ENCODE results near the gene TULP1. TPM values are rescaled to one million over a fixed set of nuclear protein-coding genes. Genes with fewer than 3 reads are reported as not detected.

Gene TULP1
- total RNA-seq, 1 donor from 2014 or later: not detected

DNA sequence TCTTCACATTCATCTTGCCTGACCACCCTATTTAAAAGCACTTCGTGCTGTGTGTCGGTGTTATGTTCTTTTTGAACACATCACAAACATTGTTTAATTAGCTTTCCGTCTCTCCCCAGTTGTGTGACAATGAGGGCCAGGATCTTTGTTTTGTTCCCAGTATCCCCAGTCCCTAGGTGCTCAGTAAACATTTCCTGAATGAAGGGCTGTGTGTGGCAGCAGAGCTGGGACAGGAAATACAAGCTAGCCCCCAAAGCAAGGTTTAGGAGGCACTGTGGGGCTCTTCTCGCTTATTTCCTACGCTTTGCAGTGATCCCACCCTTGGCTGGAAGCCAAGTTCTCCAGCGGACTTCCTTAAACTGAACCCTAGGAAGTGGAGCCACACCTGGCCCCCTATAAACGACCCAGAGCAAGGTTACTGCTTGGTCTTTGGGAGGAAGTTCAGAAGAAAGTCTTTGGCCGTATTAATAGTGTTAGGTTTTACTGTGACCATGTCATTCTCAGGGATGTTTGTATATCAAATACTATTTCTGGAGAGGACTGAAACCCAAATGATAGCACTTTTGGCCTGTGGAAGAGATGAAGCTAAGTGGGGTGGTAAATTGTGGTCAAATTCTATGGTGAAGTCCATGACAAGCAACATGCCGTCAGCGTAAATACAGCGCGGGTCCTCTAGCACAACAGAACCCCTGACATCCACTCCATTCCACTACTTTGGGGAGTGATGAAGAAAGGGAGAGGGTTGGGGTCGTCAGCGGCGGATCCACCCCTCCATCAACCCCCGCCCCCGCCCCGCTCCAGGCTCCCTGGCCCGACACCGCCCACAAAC is 61.1 kb downstream of the TULP1 start:
- peak overlapping the region; percentile 83 for H3K4me3 Mint-ChIP-seq
- no peaks in the 10 kb centered on the region for H3K27me3 Mint-ChIP-seq (ENCODE audit: low read depth)
- H3K9me3 Mint-ChIP-seq: no peaks in the 10 kb centered on the region
- peaks cover 9% of the 10 kb centered on the region for H3K36me3 Mint-ChIP-seq (ENCODE audit: low read depth)
- TF ChIP-seq, protein P1, sequence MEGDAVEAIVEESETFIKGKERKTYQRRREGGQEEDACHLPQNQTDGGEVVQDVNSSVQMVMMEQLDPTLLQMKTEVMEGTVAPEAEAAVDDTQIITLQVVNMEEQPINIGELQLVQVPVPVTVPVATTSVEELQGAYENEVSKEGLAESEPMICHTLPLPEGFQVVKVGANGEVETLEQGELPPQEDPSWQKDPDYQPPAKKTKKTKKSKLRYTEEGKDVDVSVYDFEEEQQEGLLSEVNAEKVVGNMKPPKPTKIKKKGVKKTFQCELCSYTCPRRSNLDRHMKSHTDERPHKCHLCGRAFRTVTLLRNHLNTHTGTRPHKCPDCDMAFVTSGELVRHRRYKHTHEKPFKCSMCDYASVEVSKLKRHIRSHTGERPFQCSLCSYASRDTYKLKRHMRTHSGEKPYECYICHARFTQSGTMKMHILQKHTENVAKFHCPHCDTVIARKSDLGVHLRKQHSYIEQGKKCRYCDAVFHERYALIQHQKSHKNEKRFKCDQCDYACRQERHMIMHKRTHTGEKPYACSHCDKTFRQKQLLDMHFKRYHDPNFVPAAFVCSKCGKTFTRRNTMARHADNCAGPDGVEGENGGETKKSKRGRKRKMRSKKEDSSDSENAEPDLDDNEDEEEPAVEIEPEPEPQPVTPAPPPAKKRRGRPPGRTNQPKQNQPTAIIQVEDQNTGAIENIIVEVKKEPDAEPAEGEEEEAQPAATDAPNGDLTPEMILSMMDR (conservative IDR thresholded peaks at IDR 0.05): no peak
- H3K4me1 Mint-ChIP-seq: peaks cover 38% of the 10 kb centered on the region
- DNase-seq (ENCODE audit: low read depth, low spot score): no peak
- no peak overlapping the region for H3K27ac Mint-ChIP-seq (ENCODE audit: unreplicated experiment)

DNA sequence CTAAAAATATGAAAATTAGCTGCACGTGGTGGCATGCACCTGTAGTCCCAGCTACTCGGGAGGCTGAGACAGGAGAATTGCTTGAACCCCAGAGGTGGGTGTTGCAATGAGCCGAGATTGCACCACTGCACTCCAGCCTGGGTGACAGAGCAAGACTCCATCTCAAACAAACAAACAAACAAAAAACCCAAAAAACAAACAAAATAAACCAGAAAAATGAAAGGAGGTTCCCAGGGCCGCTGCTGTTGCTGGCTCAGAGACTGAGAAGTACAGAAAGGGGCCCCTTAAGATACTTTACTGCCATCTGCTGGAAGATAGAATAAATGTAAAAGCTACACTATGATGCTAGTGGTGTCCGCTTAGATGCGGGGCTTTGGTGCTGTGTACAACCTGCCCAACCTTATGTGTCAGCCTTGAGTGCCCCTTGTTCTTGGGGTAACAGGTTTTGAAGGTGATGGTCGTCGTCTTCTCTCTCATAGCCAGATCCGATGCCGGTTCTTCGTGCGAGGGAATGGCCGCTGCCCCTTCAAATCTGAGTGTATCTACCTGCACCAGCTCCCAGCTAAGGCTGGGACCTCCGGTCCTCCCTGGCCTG is 63.3 kb downstream of the TULP1 start:
- no peaks in the 10 kb centered on the region for H3K9me3 Mint-ChIP-seq

DNA sequence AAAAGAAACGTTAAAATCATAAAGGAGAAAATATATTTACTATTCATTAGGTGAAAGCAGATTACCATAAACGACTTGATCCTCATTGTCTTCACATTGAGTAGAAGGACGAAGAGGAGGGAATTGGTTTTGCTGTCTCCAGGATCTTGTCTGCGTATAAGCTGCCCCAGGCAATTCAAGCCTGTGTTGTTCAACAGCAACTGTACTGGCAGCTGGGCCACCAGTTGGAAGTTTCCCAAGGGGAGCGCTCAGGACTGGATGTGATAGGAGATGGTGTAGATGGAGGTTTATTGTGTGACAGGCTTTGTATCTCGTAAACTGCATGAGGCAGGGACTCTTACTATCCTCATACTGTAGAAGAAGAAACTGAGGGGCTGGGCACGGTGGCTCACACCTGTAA is 64.5 kb downstream of the TULP1 start:
- Mint-ChIP-seq H3K36me3 (ENCODE audit: low read depth) (no peaks in the 10 kb centered on the region), H3K27me3 (ENCODE audit: low read depth) (no peaks in the 10 kb centered on the region), H3K4me1 (peaks cover 15% of the 10 kb centered on the region), H3K4me3 (no peak overlapping the region), H3K9me3 (no peaks in the 10 kb centered on the region), H3K27ac (ENCODE audit: unreplicated experiment) (no peak overlapping the region)
- DNase-seq (ENCODE audit: low read depth, low spot score): no peak
- TF ChIP-seq, protein P1 (conservative IDR thresholded peaks at IDR 0.05): no peak

More for the DNA sequence above, 63.3 kb downstream of the TULP1 start:
- Mint-ChIP-seq H3K4me3 (peak overlapping the region; percentile 67), H3K27me3 (ENCODE audit: low read depth) (no peaks in the 10 kb centered on the region), H3K4me1 (peaks cover 27% of the 10 kb centered on the region), H3K27ac (ENCODE audit: unreplicated experiment) (no peak overlapping the region), H3K36me3 (ENCODE audit: low read depth) (no peaks in the 10 kb centered on the region)
- TF ChIP-seq, protein P1 (conservative IDR thresholded peaks at IDR 0.05): peak; percentile 82
- no peak for DNase-seq (ENCODE audit: low read depth, low spot score)

Small RNA genes within 50 kb of the gene (microRNA-seq; reads per million reads assigned to microRNA genes)
- 6.5 reads per million, percentile 5 among the genes with 10 or more reads in this experiment for gene MIR7111

Other genes with a start within 250 kb of the TULP1 start
- 1.8 and 1.9 TPM in 2 replicates for gene DEF6, start 215.1 kb downstream of the TULP1 start, total RNA-seq
- gene PPARD, start 170.3 kb downstream of the TULP1 start, total RNA-seq: 25.6 and 26.3 TPM in 2 replicates
- 18.8 and 20.4 TPM in 2 replicates for gene FANCE, start 60.6 kb downstream of the TULP1 start, total RNA-seq
- 1,717 and 1,733 TPM in 2 replicates for gene RPL10A, start 44.5 kb downstream of the TULP1 start, total RNA-seq
- 18.0 and 19.2 TPM in 2 replicates for gene TEAD3, start 15.8 kb downstream of the TULP1 start, total RNA-seq
- 39.6 and 40.4 TPM in 2 replicates for gene FKBP5, start 176.0 kb upstream of the TULP1 start, total RNA-seq
- 2.7 and 2.9 TPM in 2 replicates for gene ARMC12, start 224.1 kb upstream of the TULP1 start, total RNA-seq